H9 (cell line): Measurements from ENCODE around the gene DHX38. TPM values are rescaled to one million over a fixed set of nuclear protein-coding genes. Genes with fewer than 3 reads are reported as not detected.
"Not testable (repeated sequence)": the region's sequence is repeated elsewhere in the genome, so short reads cannot be mapped to it uniquely, and the experiment has no call there.

Experiments
- DNase-seq: peaks from one replicate; pipeline ENCODE4 v3.0.0-alpha.2; 2017
- H2AFZ ChIP-seq: one replicate; pipeline ENCODE4 v1.6.1; 2013; ENCODE audit warnings: mild to moderate bottlenecking, low read length, control low read depth, moderate library complexity
- H2AK5ac ChIP-seq: 2 replicates; pipeline ENCODE4 v1.6.1; 2013; ENCODE audit warnings: low read length, control low read depth, mixed read lengths; ENCODE audit not compliant: insufficient read length
- H2BK120ac ChIP-seq: one replicate; pipeline ENCODE4 v1.6.1; 2013; ENCODE audit warnings: low read depth, mild to moderate bottlenecking, low read length, control low read depth, inconsistent platforms; ENCODE audit not compliant: poor library complexity, severe bottlenecking
- H2BK12ac ChIP-seq: 2 replicates; pipeline ENCODE4 v1.6.1; 2013; ENCODE audit warnings: low read length, control low read depth, mixed read lengths, low read depth; ENCODE audit not compliant: insufficient read length
- H2BK15ac ChIP-seq: 2 replicates; pipeline ENCODE4 v1.6.1; 2013; ENCODE audit warnings: low read depth, low read length, control low read depth
- H2BK20ac ChIP-seq: one replicate; pipeline ENCODE4 v1.6.1; 2013; ENCODE audit warnings: low read depth, mild to moderate bottlenecking, low read length, control low read depth, inconsistent platforms; ENCODE audit not compliant: poor library complexity, severe bottlenecking
- H2BK5ac ChIP-seq: 2 replicates; pipeline ENCODE4 v1.6.1; 2013; ENCODE audit warnings: low read length, control low read depth, mixed read lengths; ENCODE audit not compliant: insufficient read length
- H3K14ac ChIP-seq: 2 replicates; pipeline ENCODE4 v1.6.1; 2013; ENCODE audit warnings: low read length, control low read depth; ENCODE audit not compliant: insufficient read depth
- H3K18ac ChIP-seq: 2 replicates; pipeline ENCODE4 v1.6.1; 2013; ENCODE audit warnings: low read depth, mild to moderate bottlenecking, mixed read lengths, low read length, control low read depth; ENCODE audit not compliant: insufficient read length
- H3K23ac ChIP-seq: 2 replicates; pipeline ENCODE4 v1.6.1; 2013; ENCODE audit warnings: low read length, control low read depth, mixed read lengths, low read depth; ENCODE audit not compliant: insufficient read length
- H3K23me2 ChIP-seq: 2 replicates; pipeline ENCODE4 v1.6.1; 2013; ENCODE audit warnings: low read depth, mild to moderate bottlenecking, mixed read lengths, low read length, control low read depth; ENCODE audit not compliant: insufficient read length, poor library complexity, severe bottlenecking
- H3K27ac ChIP-seq: 2 replicates; pipeline ENCODE4 v1.5.1; 2013; ENCODE audit warnings: low read length, control low read depth, mixed read lengths, low read depth; ENCODE audit not compliant: insufficient read length
- H3K27me3 ChIP-seq: 2 replicates; pipeline ENCODE4 v1.6.1; 2013; ENCODE audit warnings: low read length, control low read depth, inconsistent platforms; ENCODE audit not compliant: insufficient read depth
- H3K4ac ChIP-seq: 2 replicates; pipeline ENCODE4 v1.6.1; 2013; ENCODE audit warnings: low read depth, mild to moderate bottlenecking, control low read depth, inconsistent platforms, low read length, moderate library complexity
- H3K4me1 ChIP-seq: 2 replicates; pipeline ENCODE4 v1.6.1; 2013; ENCODE audit warnings: low read length, control low read depth, inconsistent platforms; ENCODE audit not compliant: insufficient read depth
- H3K4me2 ChIP-seq: 2 replicates; pipeline ENCODE4 v1.6.1; 2013; ENCODE audit warnings: low read length, control low read depth, mixed read lengths; ENCODE audit not compliant: insufficient read length, insufficient read depth
- H3K56ac ChIP-seq: 2 replicates; pipeline ENCODE4 v1.6.1; 2013; ENCODE audit warnings: low read depth, mild to moderate bottlenecking, mixed read lengths, low read length, control low read depth; ENCODE audit not compliant: insufficient read length
- H3K79me1 ChIP-seq: 2 replicates; pipeline ENCODE4 v1.6.1; 2013; ENCODE audit warnings: low read depth, mild to moderate bottlenecking, moderate library complexity, low read length, control low read depth, inconsistent platforms; ENCODE audit not compliant: insufficient read depth, poor library complexity, severe bottlenecking
- H3K79me2 ChIP-seq: 2 replicates; pipeline ENCODE4 v1.6.1; 2013; ENCODE audit warnings: low read length, control low read depth, inconsistent platforms; ENCODE audit not compliant: insufficient read depth
- H3K9ac ChIP-seq: 2 replicates; pipeline ENCODE4 v1.6.1; 2013; ENCODE audit warnings: low read length, control low read depth, mixed read lengths; ENCODE audit not compliant: insufficient read length; ENCODE audit errors: extremely low read depth
- H3K9me3 ChIP-seq: one replicate; pipeline ENCODE4 v1.6.1; 2013; ENCODE audit warnings: low read depth, low read length, inconsistent platforms; ENCODE audit not compliant: control insufficient read depth
- H3T11ph ChIP-seq: one replicate; pipeline ENCODE4 v1.6.1; 2013; ENCODE audit warnings: mild to moderate bottlenecking, low read length, control low read depth, inconsistent platforms
- H4K20me1 ChIP-seq: one replicate; pipeline ENCODE4 v1.6.1; 2013; ENCODE audit not compliant: control insufficient read depth, insufficient read length, insufficient read depth
- H4K5ac ChIP-seq: 2 replicates; pipeline ENCODE4 v1.6.1; 2013; ENCODE audit warnings: low read depth, mild to moderate bottlenecking, mixed read lengths, low read length, control low read depth; ENCODE audit not compliant: insufficient read length
- H4K8ac ChIP-seq: replicated peaks from 2 replicates; pipeline ENCODE4 v1.6.1; 2013; ENCODE audit warnings: low read length, control low read depth, mixed read lengths, low read depth; ENCODE audit not compliant: insufficient read length
- H4K91ac ChIP-seq: 2 replicates; pipeline ENCODE4 v1.6.1; 2013; ENCODE audit warnings: low read depth, mild to moderate bottlenecking, moderate library complexity, mixed read lengths, low read length, control low read depth; ENCODE audit not compliant: insufficient read length
- H3K27ac Mint-ChIP-seq, 3 experiments: 2 replicates in 2 of 3; 3 replicates in 1 of 3; pipeline ENCODE4 v1.8.0; 2020 to 2021; ENCODE audit warnings: mixed read lengths in 3 of 3, mild to moderate bottlenecking in 1 of 3, moderate library complexity in 1 of 3
- H3K27me3 Mint-ChIP-seq: 2 replicates; pipeline ENCODE4 v1.8.0; 2021; ENCODE audit warnings: low read depth, mild to moderate bottlenecking, moderate library complexity, mixed read lengths
- H3K36me3 Mint-ChIP-seq, 3 experiments: 2 replicates in 2 of 3; 3 replicates in 1 of 3; pipeline ENCODE4 v1.8.0; 2020 to 2021; ENCODE audit warnings: low read depth in 3 of 3, mixed read lengths in 3 of 3; ENCODE audit not compliant: insufficient read depth in 1 of 3
- H3K4me1 Mint-ChIP-seq, 2 experiments: 2 replicates each; pipeline ENCODE4 v1.8.0; 2020; ENCODE audit warnings: mixed read lengths in 2 of 2
- H3K4me3 Mint-ChIP-seq, 2 experiments: 2 replicates in 1 of 2; 3 replicates in 1 of 2; pipeline ENCODE4 v1.8.0; 2020 to 2021; ENCODE audit warnings: mild to moderate bottlenecking in 2 of 2, mixed read lengths in 2 of 2, moderate library complexity in 1 of 2
- H3K9me3 Mint-ChIP-seq, 2 experiments: 2 replicates in 1 of 2; 3 replicates in 1 of 2; pipeline ENCODE4 v1.8.0; 2020; ENCODE audit warnings: mild to moderate bottlenecking in 2 of 2, mixed read lengths in 2 of 2, moderate library complexity in 1 of 2
- WGBS: extraction: QIAGEN DNeasy Blood & Tissue Kit; methylation state at CpG from one replicate; pipeline ENCODE4 v1.1.7; 2013; ENCODE audit warnings: missing lambda C conversion rate, low lambda C conversion rate, mixed read lengths; ENCODE audit not compliant: insufficient read length; ENCODE audit errors: extremely low coverage; 5-methylcytosine and 5-hydroxymethylcytosine counted together
- total RNA-seq: library from RNA; stranded (reverse); gene quantifications from 2 replicates; pipeline ENCODE4 v1.2.1, GENCODE V29; 2021

The DHX38 gene
- total RNA-seq, 1 experiment from 2014 or later: 60.5 TPM

GRCh38 chr16:72076991-72077706 is 16.5 kb upstream of the DHX38 start:
- H3K27me3 Mint-ChIP-seq, H3K79me1 ChIP-seq, H3K9me3 Mint-ChIP-seq, H3K36me3 Mint-ChIP-seq, H2BK20ac ChIP-seq, H2AK5ac ChIP-seq, H2BK5ac ChIP-seq, DNase-seq, H3K18ac ChIP-seq, H3K9me3 ChIP-seq, H3K4me3 Mint-ChIP-seq, H3K4ac ChIP-seq, H3K4me1 ChIP-seq, H3K23ac ChIP-seq, H3K27ac ChIP-seq, H2BK12ac ChIP-seq, H3K56ac ChIP-seq, H3K27ac Mint-ChIP-seq, H2BK120ac ChIP-seq, H2BK15ac ChIP-seq, H3T11ph ChIP-seq, H3K23me2 ChIP-seq, H4K8ac ChIP-seq, H4K91ac ChIP-seq, H4K5ac ChIP-seq, H3K79me2 ChIP-seq, H4K20me1 ChIP-seq, H3K4me2 ChIP-seq, H3K9ac ChIP-seq, H2AFZ ChIP-seq, H3K14ac ChIP-seq, H3K27me3 ChIP-seq: not testable (repeated sequence)
- no CpG with 5 or more reads among the region's 5 CpGs for WGBS
- H3K4me1 Mint-ChIP-seq: peaks cover 13 to 14% of the 10 kb centered on the region in 2 experiments
